Naive thymus-derived CD4-positive, alpha-beta T cell (primary cell): ENCODE measurements around the gene ISOC2. TPM values are rescaled to one million over a fixed set of nuclear protein-coding genes. Genes with fewer than 3 reads are reported as not detected.

ENCODE experiments used
- ATAC-seq: fragments of 150-1000 bp; cut with Tn5 transposase; 2 replicates; pipeline ENCODE4 v1.10.0; 2021; ENCODE audit warnings: mild to moderate bottlenecking, moderate library complexity
- CTCF ChIA-PET: fragments of 350-600 bp; sonication (Branson Sonifier 250); formaldehyde crosslinking; loops from one replicate; lab custom pipeline; 2021; ENCODE audit warnings: antibody characterized with exemption; lab: Charles Lee
- POLR2A ChIA-PET: fragments of 350-600 bp; sonication (Branson Sonifier 250); formaldehyde crosslinking; loops from one replicate; lab custom pipeline; 2021; ENCODE audit warnings: antibody characterized with exemption, inconsistent platforms; lab: Charles Lee
- DNase-seq, 9 donors: peaks; one replicate each; pipeline versions ENCODE4 v3.0.0 to v3.0.0-alpha.2; 2020 to 2022; ENCODE audit warnings: mixed read lengths in 1 of 9
- H3K27ac ChIP-seq: one replicate; pipeline ENCODE4 v1.7.0; 2013; ENCODE audit warnings: mild to moderate bottlenecking, low read depth, low read length, moderate library complexity
- H3K27me3 ChIP-seq, 2 donors: one replicate each; pipeline ENCODE4 v1.7.0; 2013; ENCODE audit warnings: low read length in 2 of 2, mild to moderate bottlenecking in 2 of 2, moderate library complexity in 2 of 2; ENCODE audit not compliant: control insufficient read depth in 2 of 2, insufficient read depth in 2 of 2
- H3K36me3 ChIP-seq, 3 experiments: 1 replicate in 2 of 3; 2 replicates in 1 of 3; pipeline ENCODE4 v1.7.0; 2013; ENCODE audit warnings: low read length in 3 of 3, mild to moderate bottlenecking in 3 of 3, moderate library complexity in 1 of 3; ENCODE audit not compliant: insufficient read depth in 3 of 3, control insufficient read depth in 2 of 3
- H3K4me1 ChIP-seq, 2 donors: one replicate each; pipeline ENCODE4 v1.7.0; 2013; ENCODE audit warnings: low read length in 2 of 2, mild to moderate bottlenecking in 2 of 2, moderate library complexity in 1 of 2; ENCODE audit not compliant: control insufficient read depth in 2 of 2, insufficient read depth in 2 of 2
- H3K4me3 ChIP-seq: 2 replicates; pipeline ENCODE4 v1.7.0; 2013; ENCODE audit warnings: mild to moderate bottlenecking, low read length
- H3K9me3 ChIP-seq, 3 experiments: 1 replicate in 2 of 3; 2 replicates in 1 of 3; pipeline ENCODE4 v1.7.0; 2013; ENCODE audit warnings: low read length in 3 of 3; ENCODE audit not compliant: control insufficient read depth in 2 of 3
- H3K27ac Mint-ChIP-seq, 9 donors: one replicate each; pipeline ENCODE4 v1.8.0; 2020 to 2022; ENCODE audit warnings: mixed read lengths in 9 of 9, mild to moderate bottlenecking in 8 of 9, moderate library complexity in 5 of 9, inconsistent platforms in 2 of 9
- H3K27me3 Mint-ChIP-seq, 5 donors: one replicate each; pipeline ENCODE4 v1.8.0; 2021 to 2022; ENCODE audit warnings: mixed read lengths in 5 of 5, mild to moderate bottlenecking in 1 of 5
- H3K36me3 Mint-ChIP-seq, 5 donors: one replicate each; pipeline ENCODE4 v1.8.0; 2020 to 2022; ENCODE audit warnings: mixed read lengths in 5 of 5, mild to moderate bottlenecking in 3 of 5, inconsistent platforms in 1 of 5
- H3K4me1 Mint-ChIP-seq, 7 donors: one replicate each; pipeline ENCODE4 v1.8.0; 2020 to 2022; ENCODE audit warnings: mixed read lengths in 7 of 7, mild to moderate bottlenecking in 3 of 7, inconsistent platforms in 1 of 7
- H3K4me3 Mint-ChIP-seq, 10 donors: one replicate each; pipeline ENCODE4 v1.8.0; 2020 to 2022; ENCODE audit warnings: mild to moderate bottlenecking in 10 of 10, mixed read lengths in 10 of 10, moderate library complexity in 6 of 10, inconsistent platforms in 2 of 10
- H3K9me3 Mint-ChIP-seq, 11 donors: one replicate each; pipeline ENCODE4 v1.8.0; 2020 to 2022; ENCODE audit warnings: mixed read lengths in 11 of 11, mild to moderate bottlenecking in 4 of 11, inconsistent platforms in 1 of 11, moderate library complexity in 1 of 11
- intact Hi-C, 2 donors: fragments of 100-400 bp; cut with micrococcal nuclease; formaldehyde crosslinking; loops; one replicate each; pipeline ENCODE4 v1.15.1; 2023
- polyA plus RNA-seq, 2 donors: library from polyadenylated mRNA; unstranded; fragments of 300-500 nt; fragmentation: Illumina TruSeq; gene quantifications; one replicate each; pipeline ENCODE4 v1.2.3, GENCODE V29; 2021
- total RNA-seq, 6 experiments: library from RNA in 5 of 6; stranded (reverse) in 5 of 6; gene quantifications; 1 replicate in 5 of 6; 2 replicates in 1 of 6; pipeline ENCODE4 v1.2.3 and lab custom pipeline; 2021 to 2026

The ISOC2 gene
- total and polyA plus RNA-seq, 7 experiments from 2014 or later, result 5.1 to 31.2 (median 11.4) TPM

DNA sequence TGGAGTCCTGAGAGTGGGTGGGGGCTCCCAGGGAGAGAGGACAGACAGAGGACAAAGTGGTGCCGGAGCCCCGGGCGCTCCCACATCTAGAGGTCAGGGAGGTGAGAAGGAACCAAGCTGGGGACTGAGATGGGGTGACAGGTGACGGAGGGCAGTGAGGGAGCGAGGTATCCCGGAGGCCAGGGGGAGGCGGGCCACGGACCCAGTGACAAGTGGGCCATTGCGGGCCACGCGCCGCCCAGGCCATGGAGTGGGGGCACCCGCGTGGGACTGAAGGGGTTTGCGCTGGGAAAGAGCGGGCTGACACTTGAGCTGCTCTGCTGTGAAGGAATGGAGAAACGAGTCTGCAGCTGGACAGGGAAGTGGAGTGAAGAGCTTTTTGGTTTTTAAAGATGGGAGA is 17.6 kb upstream of the ISOC2 start:
- Histone ChIP-seq H3K4me3 (no peak overlapping the region), H3K27ac (no peak overlapping the region), H3K4me1 (peaks cover 19 to 22% of the 10 kb centered on the region in 2 donors), H3K36me3 (peaks cover 0 to 21% (median 0%) of the 10 kb centered on the region in 3 experiments), H3K9me3 (no peaks in the 10 kb centered on the region), H3K27me3 (no peaks in the 10 kb centered on the region)
- Mint-ChIP-seq H3K4me1 (peaks cover 15 to 41% (median 29%) of the 10 kb centered on the region in 7 donors), H3K4me3 (peak overlapping the region; percentile 25 to 93 (median 65)), H3K27ac (peak overlapping the region in 5 of 9 donors; percentile 9 to 64 (median 32)), H3K9me3 (peaks cover 0 to 2% (median 0%) of the 10 kb centered on the region in 11 donors), H3K27me3 (no peaks in the 10 kb centered on the region), H3K36me3 (peaks cover 0 to 8% (median 0%) of the 10 kb centered on the region in 5 donors)
- ChIA-PET CTCF (interaction anchor here (1.0 to 1.3 kb wide), 2 partner anchors 11 to 161 kb away, joined by 3 read pairs; no protein-coding TSS in a partner anchor), POLR2A (interaction anchor here (0.5 to 1.2 kb wide), 3 partner anchors 146 to 264 kb away, joined by 3 read pairs; no protein-coding TSS in a partner anchor)
- ATAC-seq, result no peak
- intact Hi-C loops, result loop anchor here (5.0 kb wide), 2 partner anchors 472 to 1017 kb away; partner anchors contain the start of gene LENG9 (in 1 of the 2)
- DNase-seq, result no peak

DNA sequence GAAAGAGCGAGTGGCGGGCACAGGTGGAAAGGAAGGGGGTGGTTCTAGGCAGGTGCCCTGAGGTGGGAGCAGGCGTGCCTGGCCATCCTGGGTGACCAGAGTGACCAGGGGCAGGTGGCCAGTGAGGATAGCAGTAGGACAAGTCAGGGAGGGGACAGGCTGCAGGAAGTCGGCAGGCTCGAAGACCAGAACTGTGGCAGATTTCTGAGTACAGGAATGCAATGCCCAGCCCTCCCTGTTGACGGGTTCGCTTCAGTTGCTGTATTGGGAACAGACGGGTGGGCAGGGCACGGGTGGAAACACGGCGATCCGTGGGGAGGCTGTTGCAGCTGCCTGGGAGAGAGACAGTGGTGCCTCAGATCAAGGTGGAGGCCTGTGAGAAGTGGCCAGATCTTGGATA is 16.9 kb upstream of the ISOC2 start:
- CTCF ChIA-PET, result interaction anchor here (1.3 kb wide), 1 partner anchor 10 kb away, joined by 3 read pairs; no protein-coding TSS in a partner anchor
- Mint-ChIP-seq H3K27ac (peak overlapping the region in 3 of 9 donors; percentile 64 to 77 (median 74)), H3K36me3 (peaks cover 0 to 8% (median 0%) of the 10 kb centered on the region in 5 donors), H3K9me3 (peaks cover 0 to 2% (median 0%) of the 10 kb centered on the region in 11 donors), H3K4me1 (peaks cover 15 to 41% (median 29%) of the 10 kb centered on the region in 7 donors), H3K4me3 (peak overlapping the region; percentile 32 to 93 (median 70)), H3K27me3 (no peaks in the 10 kb centered on the region)
- no peak for DNase-seq
- Histone ChIP-seq H3K27me3 (no peaks in the 10 kb centered on the region), H3K4me3 (no peak overlapping the region), H3K36me3 (peaks cover 0 to 16% (median 0%) of the 10 kb centered on the region in 3 experiments), H3K4me1 (peaks cover 14 to 15% of the 10 kb centered on the region in 2 donors), H3K27ac (no peak overlapping the region), H3K9me3 (no peaks in the 10 kb centered on the region)
- ATAC-seq, result no peak
- POLR2A ChIA-PET, result interaction anchor here (1.2 kb wide), 1 partner anchor 153 kb away, joined by 3 read pairs; no protein-coding TSS in a partner anchor
- intact Hi-C loops, result loop anchor here (5.0 kb wide), 2 partner anchors 471 to 1016 kb away; partner anchors contain the start of gene LENG9 (in 1 of the 2)

DNA sequence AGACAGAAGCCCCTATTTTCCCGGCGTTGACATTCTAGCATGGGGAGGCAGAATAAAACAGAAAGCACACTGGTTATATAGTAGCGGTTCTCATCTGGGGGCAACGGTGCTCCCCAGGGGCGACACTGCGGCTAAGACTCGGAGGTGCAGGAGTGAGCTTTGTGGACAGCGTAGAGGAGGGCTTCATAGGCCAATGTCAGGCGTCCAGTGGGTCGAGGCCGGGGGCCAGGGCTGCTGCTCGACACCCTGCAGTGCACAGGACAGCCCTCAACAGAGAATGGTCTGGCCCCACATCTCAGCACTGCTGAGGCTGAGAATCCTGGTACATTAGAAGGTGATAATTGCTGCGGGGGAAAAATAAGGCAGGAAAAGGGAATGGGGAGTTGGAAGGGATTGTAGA is 16.5 kb upstream of the ISOC2 start:
- H3K27me3 ChIP-seq, result no peaks in the 10 kb centered on the region
- H3K9me3 ChIP-seq, result no peaks in the 10 kb centered on the region
- peaks cover 14 to 15% of the 10 kb centered on the region in 2 donors for H3K4me1 ChIP-seq
- Mint-ChIP-seq H3K4me3 (peak overlapping the region; percentile 32 to 93 (median 70)), H3K36me3 (peaks cover 0 to 8% (median 0%) of the 10 kb centered on the region in 5 donors), H3K27me3 (no peaks in the 10 kb centered on the region), H3K27ac (peak overlapping the region in 4 of 9 donors; percentile 13 to 77 (median 46)), H3K4me1 (peaks cover 15 to 41% (median 29%) of the 10 kb centered on the region in 7 donors), H3K9me3 (peaks cover 0 to 2% (median 0%) of the 10 kb centered on the region in 11 donors)
- H3K4me3 ChIP-seq, result no peak overlapping the region
- POLR2A ChIA-PET, result interaction anchor here (1.2 to 2.8 kb wide), 10 partner anchors 9 to 223 kb away, joined by 3 to 15 read pairs (median 10); partner anchors contain the start of genes FIZ1, KMT5C, UBE2S and ZNF524
- peaks cover 0 to 12% (median 0%) of the 10 kb centered on the region in 3 experiments for H3K36me3 ChIP-seq
- CTCF ChIA-PET, result interaction anchor here (0.9 kb wide), 1 partner anchor 11 kb away, joined by 3 read pairs; no protein-coding TSS in a partner anchor
- ATAC-seq, result no peak
- H3K27ac ChIP-seq, result no peak overlapping the region
- intact Hi-C loops, result loop anchor here (2.0 to 5.0 kb wide), 6 partner anchors 147 to 1029 kb away; partner anchors contain the start of genes HSPBP1 (in 1 of the 2), LENG8 (in 1 of the 2), LENG9 (in 1 of the 2) and ZNF784 (in 1 of the 2)
- DNase-seq, result no peak

DNA sequence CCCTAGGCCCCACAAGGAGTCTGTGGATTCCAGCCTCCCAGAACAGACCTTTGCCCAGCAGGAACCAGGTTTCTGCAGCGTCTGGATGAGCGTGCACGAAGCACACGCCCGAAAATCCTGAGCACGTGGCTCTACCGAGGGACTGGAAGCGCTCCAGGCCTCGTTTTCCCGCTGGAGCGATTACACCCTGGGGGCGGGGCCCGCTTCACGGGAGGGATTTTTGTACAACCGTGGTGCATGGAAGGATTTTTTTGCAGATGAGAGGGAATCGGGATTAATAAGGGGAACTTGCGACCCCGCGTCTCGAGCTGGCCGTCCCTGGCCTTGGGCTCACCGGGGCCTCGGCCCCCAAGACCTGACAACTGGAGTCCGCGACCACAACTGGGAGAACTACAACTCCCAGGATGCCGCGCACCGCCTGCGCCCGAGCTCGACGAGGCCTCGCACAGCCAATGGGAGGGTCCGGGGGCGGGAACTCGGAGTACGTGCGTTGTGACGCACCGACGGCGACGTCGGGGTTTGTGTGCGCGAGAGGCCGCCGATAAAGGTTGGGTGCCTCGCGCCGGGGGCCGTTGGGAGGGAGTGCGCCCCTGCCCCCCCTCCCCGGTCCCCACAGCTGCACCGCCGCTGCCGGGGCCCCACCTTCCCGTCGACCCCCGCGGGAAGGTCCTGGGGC is 14.8 kb upstream of the ISOC2 start, which contains the start of gene ZNF628:
Gene ZNF628 (plus strand): TSS at position 518 of the 676 bp plus-strand sequence. CDS start 3,294 bp downstream, outside the sequence.
- ChIA-PET CTCF (interaction anchor here (0.7 to 1.9 kb wide), 5 partner anchors 16 to 130 kb away, joined by 3 to 9 read pairs (median 3); no protein-coding TSS in a partner anchor), POLR2A (interaction anchor here (0.5 to 3.5 kb wide), 33 partner anchors 9 to 1028 kb away, joined by 3 to 29 read pairs (median 5); partner anchors contain the start of genes FIZ1, ISOC2, KMT5C and LENG8)

DNA sequence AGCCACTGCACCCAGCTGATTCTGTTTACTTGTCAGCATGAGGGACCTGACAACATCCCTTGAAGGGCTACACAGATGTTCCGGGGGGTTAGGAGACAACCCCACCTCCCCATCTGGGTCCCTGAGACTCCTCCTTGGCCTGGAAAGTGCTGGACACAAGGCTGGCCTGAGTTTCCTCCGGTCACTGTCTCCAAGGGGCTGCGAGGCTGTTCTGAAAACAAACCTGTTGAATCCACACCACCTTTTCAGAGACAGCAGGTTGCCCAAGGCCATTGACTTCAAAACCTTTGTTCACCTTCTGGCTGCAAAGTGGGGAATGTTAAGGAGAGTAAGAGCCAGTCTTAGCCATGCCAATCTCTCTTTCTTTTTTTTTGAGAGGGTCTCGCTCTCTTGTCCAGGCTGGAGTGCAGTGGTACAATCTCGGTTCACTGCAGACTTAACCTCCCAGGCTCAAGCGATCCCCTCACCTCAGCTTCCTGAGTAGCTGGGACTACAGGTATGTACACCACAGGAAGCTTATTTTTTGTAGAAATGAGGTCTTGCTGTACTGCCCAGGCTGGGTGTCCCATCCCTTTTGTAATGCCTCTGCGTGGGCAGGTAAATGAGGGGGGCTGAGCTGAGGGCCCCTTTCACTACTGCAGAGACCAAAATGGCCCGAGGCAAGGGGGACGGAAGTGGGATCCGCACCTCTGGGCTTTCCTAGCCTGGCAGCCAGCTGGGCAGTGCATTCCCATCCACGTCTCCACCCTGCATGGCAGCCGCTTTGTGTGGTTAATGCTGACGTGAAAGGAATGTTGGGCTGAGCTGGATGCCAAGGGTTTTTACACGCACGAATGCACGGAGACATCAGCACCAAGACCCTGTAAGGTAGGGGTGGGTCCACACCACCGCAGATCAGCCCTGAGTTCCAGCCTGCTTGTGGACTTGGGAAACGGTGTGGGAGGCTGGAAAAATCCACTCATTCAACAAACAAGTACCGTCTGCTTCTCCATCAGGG is 13.1 kb upstream of the ISOC2 start:
- Mint-ChIP-seq H3K27me3 (no peaks in the 10 kb centered on the region), H3K36me3 (peaks cover 0 to 6% (median 0%) of the 10 kb centered on the region in 5 donors), H3K4me1 (peaks cover 15 to 33% (median 24%) of the 10 kb centered on the region in 7 donors), H3K9me3 (no peaks in the 10 kb centered on the region), H3K4me3 (peak overlapping the region in 3 of 10 donors; percentile 47 to 83 (median 47)), H3K27ac (no peak overlapping the region)
- Histone ChIP-seq H3K27ac (no peak overlapping the region), H3K36me3 (no peaks in the 10 kb centered on the region), H3K27me3 (no peaks in the 10 kb centered on the region), H3K4me3 (no peak overlapping the region), H3K4me1 (peaks cover 14 to 15% of the 10 kb centered on the region in 2 donors), H3K9me3 (no peaks in the 10 kb centered on the region)
- CTCF ChIA-PET, result interaction anchor here (1.4 to 1.9 kb wide), 3 partner anchors 29 to 158 kb away, joined by 4 to 9 read pairs (median 5); no protein-coding TSS in a partner anchor
- POLR2A ChIA-PET, result interaction anchor here (0.9 to 3.5 kb wide), 4 partner anchors 10 to 173 kb away, joined by 3 to 29 read pairs (median 4); partner anchors contain the start of genes CCDC106, ISOC2, NAT14 and ZNF784
- intact Hi-C loops, result loop anchor here (5.0 kb wide), 2 partner anchors 467 to 1012 kb away; partner anchors contain the start of gene LENG9 (in 1 of the 2)
- no peak for ATAC-seq
- DNase-seq, result no peak

More for the DNA sequence above, 14.8 kb upstream of the ISOC2 start, which contains the start of gene ZNF628:
- Histone ChIP-seq H3K4me1 (peaks cover 14 to 15% of the 10 kb centered on the region in 2 donors), H3K27me3 (no peaks in the 10 kb centered on the region), H3K9me3 (no peaks in the 10 kb centered on the region), H3K36me3 (peaks cover 0 to 4% (median 0%) of the 10 kb centered on the region in 3 experiments), H3K4me3 (peak within 1 kb of the TSS; percentile 96), H3K27ac (peak within 1 kb of the TSS; percentile 90)
- Mint-ChIP-seq H3K9me3 (peaks cover 0 to 2% (median 0%) of the 10 kb centered on the region in 11 donors), H3K36me3 (peaks cover 0 to 8% (median 0%) of the 10 kb centered on the region in 5 donors), H3K27ac (peak within 1 kb of the TSS; percentile 81 to 95 (median 92)), H3K4me1 (peaks cover 15 to 41% (median 29%) of the 10 kb centered on the region in 7 donors), H3K27me3 (no peaks in the 10 kb centered on the region), H3K4me3 (peak within 1 kb of the TSS; percentile 83 to 93 (median 90))
- peak; percentile 96 for ATAC-seq
- intact Hi-C loops, result loop anchor here (1.0 to 5.0 kb wide), 19 partner anchors 9 to 1374 kb away; partner anchors contain the start of genes FIZ1 (in 2 of the 2), HSPBP1 (in 2 of the 2), ISOC2 (in 2 of the 2) and KMT5C (in 2 of the 2)
- peak; percentile 88 to 98 (median 96) for DNase-seq
